ENCODE measurements around the gene SUCLG2.
"Not testable (repeated sequence)": the region's sequence is repeated elsewhere in the genome, so short reads cannot be mapped to it uniquely, and the experiment has no call there.

The SUCLG2 gene

GRCh38 chr3:67593761-67594234 is 60.6 kb downstream of the SUCLG2 start:
- no peak for DNase-seq (ENCODE audit: extremely low read depth, insufficient read length)
- peak; percentile 16 for TF ChIP-seq CTCF (IDR thresholded peaks at IDR 0.05; ENCODE audit: insufficient read depth, low read length, poor library complexity, severe bottlenecking)
- no peak overlapping the region for H3K4me3 ChIP-seq (replicated peaks; ENCODE audit: low read depth, low read length)
- H3K36me3 ChIP-seq (ENCODE audit: control insufficient read depth, insufficient read depth, low read length), result no peaks in the 10 kb centered on the region; the same call in 1 of the 2 replicates
- no peaks in the 10 kb centered on the region for H3K27me3 ChIP-seq (replicated peaks; ENCODE audit: control insufficient read depth, insufficient read depth, low read length)

GRCh38 chr3:67592057-67592456 is 62.4 kb downstream of the SUCLG2 start:
- Histone ChIP-seq H3K36me3 (ENCODE audit: control insufficient read depth, insufficient read depth, low read length) (no peaks in the 10 kb centered on the region; the same call in 1 of the 2 replicates), H3K4me3 (replicated peaks; ENCODE audit: low read depth, low read length) (no peak overlapping the region), H3K27me3 (replicated peaks; ENCODE audit: control insufficient read depth, insufficient read depth, low read length) (no peaks in the 10 kb centered on the region)
- no peak for TF ChIP-seq CTCF (IDR thresholded peaks at IDR 0.05; ENCODE audit: insufficient read depth, low read length, poor library complexity, severe bottlenecking)
- no peak for DNase-seq (ENCODE audit: extremely low read depth, insufficient read length)

GRCh38 chr3:67587811-67588210 is 66.6 kb downstream of the SUCLG2 start:
- no peaks in the 10 kb centered on the region; the same call in 1 of the 2 replicates for H3K36me3 ChIP-seq (ENCODE audit: control insufficient read depth, insufficient read depth, low read length)

GRCh38 chr3:67587301-67587700 is 67.1 kb downstream of the SUCLG2 start:
- DNase-seq (ENCODE audit: extremely low read depth, insufficient read length), result no peak
- TF ChIP-seq CTCF (IDR thresholded peaks at IDR 0.05; ENCODE audit: insufficient read depth, low read length, poor library complexity, severe bottlenecking), result no peak
- no peaks in the 10 kb centered on the region; the same call in 1 of the 2 replicates for H3K36me3 ChIP-seq (ENCODE audit: control insufficient read depth, insufficient read depth, low read length)
- no peaks in the 10 kb centered on the region for H3K27me3 ChIP-seq (replicated peaks; ENCODE audit: control insufficient read depth, insufficient read depth, low read length)
- no peak overlapping the region for H3K4me3 ChIP-seq (replicated peaks; ENCODE audit: low read depth, low read length)

More at GRCh38 chr3:67587811-67588210, 66.6 kb downstream of the SUCLG2 start:
- no peaks in the 10 kb centered on the region for H3K27me3 ChIP-seq (replicated peaks; ENCODE audit: control insufficient read depth, insufficient read depth, low read length)
- TF ChIP-seq CTCF (IDR thresholded peaks at IDR 0.05; ENCODE audit: insufficient read depth, low read length, poor library complexity, severe bottlenecking), result no peak
- H3K4me3 ChIP-seq (replicated peaks; ENCODE audit: low read depth, low read length), result no peak overlapping the region
- DNase-seq (ENCODE audit: extremely low read depth, insufficient read length), result no peak

GRCh38 chr3:67584608-67585007 is 69.8 kb downstream of the SUCLG2 start:
- not testable (repeated sequence) for H3K27me3 ChIP-seq (replicated peaks; ENCODE audit: control insufficient read depth, insufficient read depth, low read length); H3K4me3 ChIP-seq (replicated peaks; ENCODE audit: low read depth, low read length); H3K36me3 ChIP-seq (ENCODE audit: control insufficient read depth, insufficient read depth, low read length); DNase-seq (ENCODE audit: extremely low read depth, insufficient read length)

GRCh38 chr3:67580430-67581000 is 73.9 kb downstream of the SUCLG2 start:
- no peak for TF ChIP-seq CTCF (IDR thresholded peaks at IDR 0.05; ENCODE audit: insufficient read depth, low read length, poor library complexity, severe bottlenecking)
- Histone ChIP-seq H3K27me3 (replicated peaks; ENCODE audit: control insufficient read depth, insufficient read depth, low read length) (no peaks in the 10 kb centered on the region), H3K4me3 (replicated peaks; ENCODE audit: low read depth, low read length) (no peak overlapping the region), H3K36me3 (ENCODE audit: control insufficient read depth, insufficient read depth, low read length) (no peaks in the 10 kb centered on the region; the same call in 1 of the 2 replicates)
- DNase-seq (ENCODE audit: extremely low read depth, insufficient read length), result no peak

All from GM06990 (cell line).